H1 (cell line): Measurements from ENCODE around the gene ICAM2. TPM values are rescaled to one million over a fixed set of nuclear protein-coding genes. Genes with fewer than 3 reads are reported as not detected.

Source experiments
- ATF2 ChIP-seq: IDR thresholded peaks from 2 replicates; pipeline ENCODE4 v1.6.1; 2012; ENCODE audit warnings: low read length, inconsistent platforms
- ATF3 ChIP-seq: IDR thresholded peaks from 2 replicates; pipeline ENCODE4 v1.6.1; 2011; ENCODE audit warnings: low read depth, mild to moderate bottlenecking, low read length; ENCODE audit not compliant: insufficient read depth
- EGR1 ChIP-seq: IDR thresholded peaks from 2 replicates; pipeline ENCODE4 v1.6.1; 2011; ENCODE audit warnings: low read depth, low read length, borderline replicate concordance
- KDM1A ChIP-seq: fragments of 200-600, 300-600 bp; sonication (generic); IDR thresholded peaks from 2 replicates; pipeline ENCODE4 v1.7.1; 2016; ENCODE audit warnings: mild to moderate bottlenecking, low read length, borderline replicate concordance
- MAX ChIP-seq: IDR thresholded peaks from 2 replicates; pipeline ENCODE4 v1.6.1; 2012; ENCODE audit warnings: inconsistent platforms
- PHF8 ChIP-seq: fragments of 200-600 bp; sonication (generic); conservative IDR thresholded peaks from 2 replicates; pipeline ENCODE4 v1.7.1; 2012; ENCODE audit warnings: low read depth, mild to moderate bottlenecking, inconsistent platforms, low read length, moderate library complexity
- RAD21 ChIP-seq, 2 experiments: IDR thresholded peaks in 1 of 2; conservative IDR thresholded peaks in 1 of 2; 2 replicates each; pipeline ENCODE4 v1.6.1; 2011; ENCODE audit warnings: low read depth in 2 of 2, low read length in 2 of 2, improper control_type of control experiment in 1 of 2, inconsistent platforms in 1 of 2, mild to moderate bottlenecking in 1 of 2, moderate library complexity in 1 of 2
- SIRT6 ChIP-seq: IDR thresholded peaks from one replicate; pipeline ENCODE4 v1.7.1; 2012; ENCODE audit warnings: low read length, inconsistent platforms
- SP1 ChIP-seq: IDR thresholded peaks from 2 replicates; pipeline ENCODE4 v1.6.1; 2011; ENCODE audit warnings: low read depth, low read length
- SUZ12 ChIP-seq: fragments of 200-600 bp; sonication (generic); IDR thresholded peaks from 2 replicates; pipeline ENCODE4 v1.6.1; 2012; ENCODE audit warnings: mild to moderate bottlenecking, inconsistent platforms, low read length, moderate library complexity, mixed read lengths
- TBP ChIP-seq: IDR thresholded peaks from 2 replicates; pipeline ENCODE4 v1.6.1; 2011; ENCODE audit warnings: low read depth, low read length, improper control_type of control experiment
- USF2 ChIP-seq: IDR thresholded peaks from 2 replicates; pipeline ENCODE4 v1.6.1; 2011; ENCODE audit warnings: low read length, improper control_type of control experiment
- ZNF274 ChIP-seq: IDR thresholded peaks from 2 replicates; pipeline ENCODE4 v1.7.0; 2012; ENCODE audit warnings: low read length, borderline replicate concordance; ENCODE audit errors: extremely low read depth
- polyA plus RNA-seq, 7 experiments: library from polyadenylated mRNA; depleted of rRNA in 3 of 7; stranded (reverse) in 5 of 7; unstranded in 2 of 7; fragments of >200 nt in 5 of 7; fragments of 200-250 nt in 2 of 7; gene quantifications; 1 replicate in 5 of 7; 2 replicates in 1 of 7; 4 replicates in 1 of 7; pipeline versions ENCODE4 v1.2.1 to v1.2.3, GENCODE V29; 2011 to 2013; ENCODE audit warnings: missing spikeins in 2 of 7, mixed read lengths in 2 of 7
- total RNA-seq: library from RNA; stranded (reverse); fragmentation: NEBNext Ultra II Directional; extraction: Animal tissue kit (Norgen Biotek cat#: 25700); gene quantifications from 2 replicates; pipeline ENCODE4 v1.2.1, GENCODE V29; 2021

Gene ICAM2
- total and polyA plus RNA-seq, 2 of the 8 experiments (the other 6 are each of a cell fraction or from before 2014, with no cell fraction given), result 0.45 to 0.63 TPM

GRCh38 chr17:64025732-64026294 is 5.4 kb upstream of the ICAM2 start (continued):
- 0 out of 2 replicates have a peak, but pooled peaks have one; percentile 19 for TF ChIP-seq ATF2
- TF ChIP-seq SP1, result 0 out of 2 replicates have a peak, but pooled peaks have one; percentile 31
- no peak for TF ChIP-seq EGR1
- no peak for TF ChIP-seq PHF8
- TF ChIP-seq SIRT6, result no peak
- peak; percentile 55; the same call in 1 of the 2 replicates for TF ChIP-seq ATF3
- TF ChIP-seq SUZ12, result no peak
- 0 out of 2 replicates have a peak, but pooled peaks have one; percentile 27 for TF ChIP-seq MAX
- TF ChIP-seq KDM1A, result peak; percentile 60; the same call in 1 of the 2 replicates
- TF ChIP-seq RAD21 (IDR thresholded peaks at IDR 0.05 in 1 of 2, conservative IDR thresholded peaks at IDR 0.05 in 1 of 2; ENCODE audit: low read depth in 2 of 2, low read length in 2 of 2), result peak; percentile 71 to 78
- no peak for TF ChIP-seq USF2
- no peak for TF ChIP-seq ZNF274
- TF ChIP-seq TBP, result no peak
